Measurements from ENCODE around the gene ATP8A1. TPM values are rescaled to one million over a fixed set of nuclear protein-coding genes. Genes with fewer than 3 reads are reported as not detected.
A peak's percentile ranks its signal among the peaks of the same experiment; 100 is the strongest.

ATP8A1 gene
- total RNA-seq, 1 donor from 2014 or later = 54.6 TPM

DNA sequence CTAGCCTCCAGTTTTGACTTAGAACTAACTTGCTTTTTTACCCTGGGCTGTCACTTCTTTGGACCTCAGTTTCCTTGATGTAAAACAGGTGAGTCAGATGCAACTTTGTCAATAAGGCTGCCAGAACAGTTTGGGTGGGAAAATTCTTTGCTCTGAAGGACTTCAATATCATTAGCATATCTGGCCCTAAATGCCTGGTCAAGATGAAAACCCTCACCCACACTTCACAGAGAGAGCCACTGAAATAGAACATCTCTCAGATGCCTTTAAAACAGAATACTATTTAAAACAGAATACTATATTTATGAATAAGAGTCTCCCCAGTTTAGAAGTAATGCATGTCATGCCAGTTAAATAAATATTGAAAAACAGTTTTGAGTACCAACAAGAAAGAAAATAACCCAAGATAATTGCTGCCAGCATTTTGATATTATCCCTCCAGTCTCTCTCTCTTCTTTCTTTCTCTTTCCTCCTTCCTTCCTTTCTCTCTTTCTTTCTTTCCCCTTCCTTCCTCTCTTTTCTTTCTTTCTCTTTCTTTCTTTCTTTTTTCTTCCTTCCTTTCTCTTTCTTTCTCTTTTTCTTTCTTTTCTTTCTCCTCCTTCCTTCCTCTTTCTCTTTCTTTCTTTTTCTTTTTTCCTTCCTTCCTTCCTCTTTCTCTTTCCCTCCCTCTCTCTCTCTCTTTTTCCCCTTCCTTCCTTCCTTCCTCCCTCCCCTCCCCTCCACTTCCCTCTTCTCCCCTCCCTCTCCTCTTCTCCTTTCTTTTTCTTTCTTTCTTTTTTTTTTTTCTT, 292.4 kb downstream of the ATP8A1 start:
- intact Hi-C loops (cut with DNase I) = no loop called here
- DNase-seq (ENCODE audit: low spot score) = no peak

DNA sequence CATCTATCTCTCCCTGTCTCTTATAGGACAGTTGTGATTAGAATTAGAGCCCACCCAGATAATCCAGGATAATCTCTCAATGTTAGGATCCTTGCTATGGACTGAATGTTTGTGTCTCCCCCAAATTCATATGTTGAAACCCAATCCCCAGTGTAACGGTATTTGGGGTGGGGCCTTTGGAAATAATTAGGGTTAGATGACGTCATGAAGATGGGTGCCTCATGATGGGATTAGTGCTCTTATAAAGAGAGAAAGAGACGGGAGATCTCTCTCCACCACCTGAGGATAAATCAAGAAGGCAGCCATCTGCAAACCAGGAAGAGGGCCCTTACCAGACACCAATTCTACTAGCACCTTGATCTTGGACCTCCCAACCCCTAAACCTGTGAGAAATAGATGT, 293.3 kb downstream of the ATP8A1 start:
- DNase-seq (ENCODE audit: low spot score) = no peak
- intact Hi-C loops (cut with DNase I) = no loop called here
- no peak for ATAC-seq

More for the DNA sequence above, 292.4 kb downstream of the ATP8A1 start:
- no peak for ATAC-seq

DNA sequence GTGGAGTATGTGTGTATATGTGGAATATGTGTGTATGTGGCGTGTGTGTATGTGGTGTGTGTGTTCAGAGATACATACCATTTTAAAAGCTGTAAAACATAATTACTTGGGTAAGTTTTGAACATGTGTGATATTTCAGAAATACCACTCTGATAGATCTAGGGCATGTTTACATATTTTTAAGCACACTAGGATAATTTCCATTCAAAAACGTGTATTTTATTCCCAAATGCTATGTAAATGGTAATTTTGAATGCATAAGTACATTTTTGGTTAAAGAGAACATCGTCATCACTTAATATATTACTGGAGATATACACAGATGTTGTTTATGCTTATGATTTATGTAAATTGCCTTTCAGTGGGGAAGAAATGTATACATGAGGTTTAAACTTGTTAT, 294.3 kb downstream of the ATP8A1 start:
- no peak for ATAC-seq
- intact Hi-C loops (cut with DNase I) = no loop called here

DNA sequence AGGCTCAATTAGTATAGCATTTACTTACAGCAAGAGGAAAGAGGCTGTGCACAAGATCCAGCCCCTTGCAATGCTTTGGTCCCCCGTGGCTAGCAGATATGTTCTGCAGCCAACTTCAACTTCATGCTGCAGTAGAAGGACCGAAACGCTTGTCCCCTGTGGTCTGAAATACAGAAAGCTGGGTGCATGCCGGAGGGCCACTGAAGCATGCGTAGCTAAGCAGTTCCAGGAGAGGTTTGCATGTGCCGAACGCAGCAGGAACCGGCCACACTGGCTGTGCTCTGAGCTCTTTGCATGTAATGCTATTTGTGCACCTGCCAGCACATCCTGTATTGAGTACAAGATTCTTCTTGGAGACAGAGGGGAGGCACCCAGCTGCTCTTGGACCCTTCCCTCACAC, 295.4 kb downstream of the ATP8A1 start:
- no peak for DNase-seq (ENCODE audit: low spot score)
- no peak for ATAC-seq
- intact Hi-C loops (cut with DNase I) = no loop called here

More for the DNA sequence above, 294.3 kb downstream of the ATP8A1 start:
- no peak for DNase-seq (ENCODE audit: low spot score)

DNA sequence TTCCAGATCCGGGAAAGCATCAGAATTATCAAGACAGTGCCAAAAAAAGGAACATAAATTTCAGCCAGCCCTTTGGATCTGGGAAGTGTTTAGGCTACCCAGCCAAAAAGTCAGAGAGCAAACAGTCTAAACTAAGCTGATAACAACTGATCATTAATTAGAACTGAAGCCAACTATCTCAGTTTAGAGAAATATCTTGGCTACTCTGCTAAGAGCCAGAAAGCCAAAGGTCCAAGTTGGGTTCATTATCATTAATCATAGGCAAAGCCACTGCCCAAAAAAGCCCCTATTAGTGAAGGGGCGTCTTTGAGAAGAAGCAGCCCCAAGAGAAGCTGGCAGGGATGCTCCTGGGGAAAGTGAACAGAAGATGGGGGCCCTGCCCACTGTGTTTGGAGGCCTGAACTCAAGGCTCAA, 296.6 kb downstream of the ATP8A1 start:
- ATAC-seq (peak; percentile 38), DNase-seq (ENCODE audit: low spot score) (no peak)
- intact Hi-C loops (cut with DNase I) = no loop called here

DNA sequence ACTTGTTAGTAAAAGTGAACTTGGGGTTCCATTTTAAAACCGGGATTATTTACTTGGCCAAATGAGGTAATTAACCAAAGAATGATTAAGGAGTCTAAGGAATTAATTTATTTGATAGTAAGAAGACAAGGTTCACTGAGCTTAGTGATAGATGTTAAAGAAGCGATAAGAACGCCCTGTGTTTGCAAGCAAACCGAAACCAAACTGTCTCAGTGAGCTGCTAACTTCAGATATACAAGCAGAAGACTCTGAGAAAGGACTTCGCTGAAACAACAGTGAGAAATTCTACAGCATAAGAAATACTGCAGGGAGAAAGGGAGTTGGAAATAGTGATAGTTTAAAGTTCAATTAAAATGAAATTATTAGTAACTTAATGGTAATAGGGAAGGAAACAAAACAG, 297.2 kb downstream of the ATP8A1 start:
- peak; percentile 59 for ATAC-seq

More for the DNA sequence above, 297.2 kb downstream of the ATP8A1 start:
- intact Hi-C loops (cut with DNase I) = no loop called here
- no peak for DNase-seq (ENCODE audit: low spot score)

Other genes with a start within 250 kb of the ATP8A1 start
- gene GRXCR1, start 235.6 kb upstream of the ATP8A1 start, total RNA-seq = not detected